GM12874 (cell line): ENCODE measurements around the gene LAMA2.

Source experiments
- CTCF ChIP-seq: IDR thresholded peaks from 2 replicates; pipeline ENCODE4 v1.5.1; 2011; ENCODE audit warnings: low read depth, mild to moderate bottlenecking, control low read depth, low read length, moderate library complexity; ENCODE audit not compliant: insufficient read depth

Gene LAMA2

GRCh38 chr6:129240492-129240853, 357.5 kb downstream of the LAMA2 start:
- TF ChIP-seq CTCF: no peak

DNA sequence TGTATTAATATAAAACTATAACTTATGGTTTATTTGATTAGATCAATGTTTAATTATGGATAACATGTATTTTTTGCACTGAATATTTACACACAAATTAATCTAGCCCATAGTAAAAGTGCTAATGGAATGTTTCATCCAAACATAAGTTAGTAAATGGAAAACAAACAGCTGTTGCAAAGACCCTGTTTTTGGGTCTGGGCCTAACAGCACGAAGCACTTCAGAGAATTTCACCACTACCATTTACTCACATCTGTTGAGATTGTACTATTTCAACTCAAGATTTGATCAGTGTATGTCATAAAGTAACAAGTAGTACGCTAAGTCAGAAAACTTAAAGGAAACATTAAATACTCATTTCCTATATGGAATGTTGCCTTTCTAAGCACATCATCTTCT, 359.6 kb downstream of the LAMA2 start:
- no peak for TF ChIP-seq CTCF

DNA sequence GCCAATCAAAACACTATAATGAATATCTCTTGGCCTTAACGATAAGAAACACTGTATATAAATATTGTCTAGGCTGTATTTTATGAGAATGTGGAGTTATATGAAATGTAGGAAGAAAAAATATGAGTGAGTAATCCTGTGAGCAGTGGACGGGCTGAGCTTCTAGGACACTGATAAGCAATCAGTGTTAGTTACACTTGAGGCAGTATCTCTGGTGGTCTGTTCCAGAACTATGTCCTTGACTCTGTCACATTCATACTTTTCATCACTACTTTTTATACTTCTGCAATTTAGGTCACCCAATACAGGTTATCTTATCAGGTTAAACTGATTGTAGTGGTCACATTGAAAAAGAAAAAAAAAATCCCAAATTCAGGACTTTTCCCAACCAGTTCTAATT, 360.4 kb downstream of the LAMA2 start:
- no peak for TF ChIP-seq CTCF

DNA sequence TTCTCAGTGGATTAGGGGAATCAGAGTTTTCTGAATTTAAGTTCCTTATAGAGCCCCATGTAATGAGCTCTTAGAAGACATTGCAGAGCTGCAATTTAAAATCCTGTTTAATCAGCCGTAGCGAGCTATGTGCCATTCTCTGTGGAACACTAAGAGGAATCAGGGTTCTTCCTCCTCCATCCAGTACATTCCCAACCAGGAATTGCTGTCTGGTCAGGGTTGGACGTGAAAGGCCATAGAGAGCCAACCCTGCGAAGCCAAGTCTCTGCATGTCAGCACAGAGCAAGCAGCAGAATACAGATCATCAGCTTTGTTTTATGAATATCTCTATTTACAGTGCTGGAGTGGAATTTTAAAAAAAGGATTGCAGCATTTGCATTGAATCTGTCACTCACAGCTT, 366.0 kb downstream of the LAMA2 start:
- no peak for TF ChIP-seq CTCF

DNA sequence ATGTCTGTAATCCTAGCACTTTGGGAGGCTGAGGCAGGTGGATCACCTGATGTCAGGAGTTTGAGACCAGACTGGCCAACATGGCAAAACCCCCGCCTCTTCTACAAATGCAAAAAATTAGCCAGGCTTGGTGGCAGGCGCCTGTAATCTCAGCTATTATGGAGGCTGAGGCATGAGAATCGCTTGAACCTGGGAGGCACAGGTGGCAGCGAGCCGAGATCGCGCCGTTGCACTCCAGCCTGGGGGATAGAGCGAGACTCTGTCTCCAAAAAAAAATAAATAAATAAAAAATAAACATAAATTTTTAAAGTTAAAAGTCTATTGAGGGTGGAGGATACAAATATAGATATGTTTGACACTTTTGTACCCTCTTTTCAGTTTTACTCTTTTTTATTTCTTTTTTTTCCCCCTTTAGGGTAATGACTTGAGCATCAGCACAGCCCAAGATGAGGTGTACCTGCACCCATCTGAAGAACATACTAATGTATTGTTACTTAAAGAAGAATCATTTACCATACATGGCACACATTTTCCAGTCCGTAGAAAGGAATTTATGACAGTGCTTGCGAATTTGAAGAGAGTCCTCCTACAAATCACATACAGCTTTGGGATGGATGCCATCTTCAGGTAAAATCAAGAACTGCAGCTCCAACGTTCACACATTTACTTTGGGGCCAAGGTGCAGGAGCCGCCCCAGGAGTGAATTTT, 368.9 kb downstream of the LAMA2 start:
- peak; percentile 74 for TF ChIP-seq CTCF

DNA sequence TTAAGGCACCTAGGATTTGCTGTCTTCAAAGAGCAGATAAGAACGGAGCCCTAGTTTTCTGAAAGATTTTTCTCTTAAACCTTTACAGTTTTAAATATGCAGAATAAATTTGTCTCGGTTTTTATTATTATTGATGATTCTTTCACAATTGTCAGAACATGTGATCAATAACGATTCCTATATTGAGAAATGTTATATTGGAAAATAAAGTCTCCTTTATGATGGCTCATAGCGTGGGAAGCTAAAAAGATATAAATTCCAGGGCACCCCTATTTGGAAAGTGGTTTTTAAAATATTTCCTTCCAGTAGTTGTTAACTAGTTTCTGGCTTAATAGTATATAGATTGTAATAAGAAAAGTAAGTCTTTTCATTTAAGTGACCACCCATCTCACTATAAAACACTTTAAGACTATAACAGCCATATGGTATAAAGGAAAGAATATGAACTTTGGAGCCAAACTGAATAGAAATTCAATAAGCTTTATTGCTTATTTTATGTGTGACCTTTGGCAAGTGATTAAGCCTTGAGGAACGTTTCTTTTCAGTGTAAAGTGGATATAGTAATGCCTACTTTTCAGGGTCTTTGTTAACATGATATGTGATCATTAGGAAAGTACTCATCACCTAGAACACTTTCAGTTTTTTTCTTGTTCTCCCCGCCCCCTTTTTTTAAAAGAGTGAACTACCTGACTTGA, 369.6 kb downstream of the LAMA2 start:
- no peak for TF ChIP-seq CTCF

DNA sequence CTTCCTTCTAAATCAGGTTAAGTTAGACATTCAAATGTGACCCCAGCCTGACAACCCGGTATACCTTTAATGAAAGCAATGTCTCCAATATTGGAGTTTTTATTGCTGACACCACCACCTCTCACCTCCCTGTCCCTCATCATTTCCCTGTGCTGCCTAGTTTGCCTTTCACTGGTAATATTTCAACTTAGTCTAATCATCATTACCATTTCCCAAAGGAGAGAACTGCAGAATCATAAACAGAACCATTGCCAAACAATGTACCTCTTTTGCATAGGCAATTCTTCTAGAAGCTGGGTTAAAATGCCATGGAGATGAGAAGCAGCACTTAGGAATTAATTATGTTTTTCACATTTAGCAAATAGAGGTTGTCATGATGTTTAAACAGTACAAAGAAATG, 370.3 kb downstream of the LAMA2 start:
- no peak for TF ChIP-seq CTCF
